Measurements from ENCODE around the gene TMEM50A.

DNA sequence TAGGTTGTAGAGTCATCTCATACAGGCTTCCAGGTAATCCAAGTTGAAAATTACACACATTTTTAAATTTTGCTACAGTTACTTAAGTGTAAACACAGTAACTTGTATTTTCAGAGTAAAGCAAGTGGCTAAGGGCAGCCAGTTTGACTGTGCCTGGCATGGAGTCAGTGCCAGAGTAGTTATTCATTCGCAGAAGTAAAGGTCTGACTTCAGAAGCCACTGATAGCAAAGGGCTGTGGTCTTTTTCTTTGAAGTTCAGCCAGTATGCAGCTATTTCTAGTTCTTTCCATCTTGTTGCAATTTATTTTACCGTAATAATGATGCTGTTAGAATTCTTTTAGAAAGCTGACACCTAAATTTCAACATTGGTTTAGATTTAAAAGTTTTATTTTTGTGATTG, 9.4 kb downstream of the TMEM50A start:
- TF ChIP-seq, protein P1, sequence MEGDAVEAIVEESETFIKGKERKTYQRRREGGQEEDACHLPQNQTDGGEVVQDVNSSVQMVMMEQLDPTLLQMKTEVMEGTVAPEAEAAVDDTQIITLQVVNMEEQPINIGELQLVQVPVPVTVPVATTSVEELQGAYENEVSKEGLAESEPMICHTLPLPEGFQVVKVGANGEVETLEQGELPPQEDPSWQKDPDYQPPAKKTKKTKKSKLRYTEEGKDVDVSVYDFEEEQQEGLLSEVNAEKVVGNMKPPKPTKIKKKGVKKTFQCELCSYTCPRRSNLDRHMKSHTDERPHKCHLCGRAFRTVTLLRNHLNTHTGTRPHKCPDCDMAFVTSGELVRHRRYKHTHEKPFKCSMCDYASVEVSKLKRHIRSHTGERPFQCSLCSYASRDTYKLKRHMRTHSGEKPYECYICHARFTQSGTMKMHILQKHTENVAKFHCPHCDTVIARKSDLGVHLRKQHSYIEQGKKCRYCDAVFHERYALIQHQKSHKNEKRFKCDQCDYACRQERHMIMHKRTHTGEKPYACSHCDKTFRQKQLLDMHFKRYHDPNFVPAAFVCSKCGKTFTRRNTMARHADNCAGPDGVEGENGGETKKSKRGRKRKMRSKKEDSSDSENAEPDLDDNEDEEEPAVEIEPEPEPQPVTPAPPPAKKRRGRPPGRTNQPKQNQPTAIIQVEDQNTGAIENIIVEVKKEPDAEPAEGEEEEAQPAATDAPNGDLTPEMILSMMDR (IDR thresholded peaks at IDR 0.05; ENCODE audit: borderline replicate concordance, extremely low read depth, low read length, poor library complexity, severe bottlenecking): no peak
- no peak for TF ChIP-seq EZH2 (IDR thresholded peaks at IDR 0.05; ENCODE audit: borderline replicate concordance, low read depth, low read length, severe bottlenecking)
